Chondrocyte (in vitro differentiated cells): Measurements from ENCODE around the gene CFAP57. TPM values are rescaled to one million over a fixed set of nuclear protein-coding genes. Genes with fewer than 3 reads are reported as not detected.
A peak's percentile ranks its signal among the peaks of the same experiment; 100 is the strongest.

Experiments
- DNase-seq: peaks from one replicate; pipeline ENCODE4 v3.0.0; 2021; ENCODE audit warnings: mixed read lengths, low spot score
- H3K27ac Mint-ChIP-seq: one replicate; pipeline ENCODE4 v1.8.0; 2021; ENCODE audit warnings: mild to moderate bottlenecking, moderate library complexity, mixed read lengths; ENCODE audit not compliant: unreplicated experiment
- H3K27me3 Mint-ChIP-seq: 2 replicates; pipeline ENCODE4 v1.8.0; 2021; ENCODE audit warnings: low read depth, mixed read lengths
- H3K36me3 Mint-ChIP-seq: 2 replicates; pipeline ENCODE4 v1.8.0; 2021; ENCODE audit warnings: low read depth, mixed read lengths
- H3K4me1 Mint-ChIP-seq: 2 replicates; pipeline ENCODE4 v1.8.0; 2021; ENCODE audit warnings: low read depth, mild to moderate bottlenecking, mixed read lengths
- H3K4me3 Mint-ChIP-seq: one replicate; pipeline ENCODE4 v1.8.0; 2021; ENCODE audit warnings: mild to moderate bottlenecking, moderate library complexity, mixed read lengths; ENCODE audit not compliant: unreplicated experiment
- H3K9me3 Mint-ChIP-seq: 2 replicates; pipeline ENCODE4 v1.8.0; 2021; ENCODE audit warnings: low read depth, mixed read lengths
- total RNA-seq: library from RNA; stranded (reverse); gene quantifications from 3 replicates; pipeline ENCODE4 v1.2.1, GENCODE V29; 2021
- TF ChIP-seq, protein P1 (sequence below): fragments of 200-600 bp; sonication (generic); IDR thresholded peaks from 2 replicates; pipeline ENCODE4 v1.5.0; 2021; ENCODE audit warnings: antibody characterized with exemption, mild to moderate bottlenecking, moderate library complexity

Gene CFAP57
- total RNA-seq, 1 donor from 2014 or later = 0.15 TPM

DNA sequence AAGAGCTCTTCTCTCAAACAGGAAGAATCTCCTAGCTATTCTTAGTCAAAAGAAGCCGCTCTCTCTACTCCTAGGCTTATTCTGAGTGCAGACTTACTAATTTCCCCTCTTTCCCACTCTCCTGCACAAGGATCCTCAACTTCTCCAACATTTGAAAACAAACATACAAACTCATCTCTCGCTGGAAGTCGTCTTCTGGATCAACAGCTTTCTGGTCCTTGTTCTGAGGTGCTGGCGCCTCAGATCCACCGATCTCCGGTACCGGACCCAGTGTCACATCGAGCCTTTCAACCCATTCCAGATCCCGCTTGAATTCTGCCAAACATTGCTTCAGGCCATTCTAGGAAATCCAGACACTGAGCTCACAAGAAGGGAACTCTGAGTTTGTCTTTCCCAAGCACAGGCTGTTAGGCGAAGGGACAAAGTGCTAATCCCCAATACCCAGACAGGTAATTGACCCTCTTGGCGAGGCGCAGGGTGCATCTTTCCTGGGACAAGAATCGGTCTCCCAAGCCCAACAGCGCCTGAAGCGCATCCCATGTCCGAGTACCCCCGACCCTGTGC, 736 bp upstream of the CFAP57 start:
- DNase-seq = no peak
- no peaks in the 10 kb centered on the region for H3K9me3 Mint-ChIP-seq
- H3K4me3 Mint-ChIP-seq = peak overlapping the region; percentile 99
- H3K27ac Mint-ChIP-seq = peak overlapping the region; percentile 93
- peaks cover 23% of the 10 kb centered on the region for H3K36me3 Mint-ChIP-seq
- peaks cover under 1% of the 10 kb centered on the region for H3K27me3 Mint-ChIP-seq
- TF ChIP-seq, protein P1, sequence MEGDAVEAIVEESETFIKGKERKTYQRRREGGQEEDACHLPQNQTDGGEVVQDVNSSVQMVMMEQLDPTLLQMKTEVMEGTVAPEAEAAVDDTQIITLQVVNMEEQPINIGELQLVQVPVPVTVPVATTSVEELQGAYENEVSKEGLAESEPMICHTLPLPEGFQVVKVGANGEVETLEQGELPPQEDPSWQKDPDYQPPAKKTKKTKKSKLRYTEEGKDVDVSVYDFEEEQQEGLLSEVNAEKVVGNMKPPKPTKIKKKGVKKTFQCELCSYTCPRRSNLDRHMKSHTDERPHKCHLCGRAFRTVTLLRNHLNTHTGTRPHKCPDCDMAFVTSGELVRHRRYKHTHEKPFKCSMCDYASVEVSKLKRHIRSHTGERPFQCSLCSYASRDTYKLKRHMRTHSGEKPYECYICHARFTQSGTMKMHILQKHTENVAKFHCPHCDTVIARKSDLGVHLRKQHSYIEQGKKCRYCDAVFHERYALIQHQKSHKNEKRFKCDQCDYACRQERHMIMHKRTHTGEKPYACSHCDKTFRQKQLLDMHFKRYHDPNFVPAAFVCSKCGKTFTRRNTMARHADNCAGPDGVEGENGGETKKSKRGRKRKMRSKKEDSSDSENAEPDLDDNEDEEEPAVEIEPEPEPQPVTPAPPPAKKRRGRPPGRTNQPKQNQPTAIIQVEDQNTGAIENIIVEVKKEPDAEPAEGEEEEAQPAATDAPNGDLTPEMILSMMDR = no peak
- H3K4me1 Mint-ChIP-seq = peaks cover 20% of the 10 kb centered on the region

DNA sequence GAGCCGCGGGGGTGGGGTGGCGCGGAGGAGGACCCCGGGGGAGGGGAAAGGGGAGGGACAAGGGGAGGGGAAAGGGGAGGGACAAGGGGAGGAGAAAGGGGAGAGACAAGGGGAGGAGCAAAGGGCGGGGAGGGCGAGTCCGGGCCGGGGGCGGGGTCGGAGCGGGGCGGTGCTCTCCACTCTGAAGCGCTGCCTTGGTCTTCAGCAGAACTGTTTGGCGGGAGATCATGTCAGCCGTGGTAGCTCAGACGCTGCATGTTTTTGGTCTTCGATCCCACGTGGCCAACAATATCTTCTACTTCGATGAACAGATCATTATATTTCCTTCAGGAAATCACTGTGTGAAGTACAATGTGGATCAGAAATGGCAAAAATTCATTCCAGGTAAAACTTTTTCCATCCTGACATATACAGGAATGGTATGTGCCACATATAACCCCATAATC, 420 bp downstream of the CFAP57 start:
- no peaks in the 10 kb centered on the region for H3K9me3 Mint-ChIP-seq
- no peak for DNase-seq
- peak overlapping the region; percentile 93 for H3K27ac Mint-ChIP-seq

DNA sequence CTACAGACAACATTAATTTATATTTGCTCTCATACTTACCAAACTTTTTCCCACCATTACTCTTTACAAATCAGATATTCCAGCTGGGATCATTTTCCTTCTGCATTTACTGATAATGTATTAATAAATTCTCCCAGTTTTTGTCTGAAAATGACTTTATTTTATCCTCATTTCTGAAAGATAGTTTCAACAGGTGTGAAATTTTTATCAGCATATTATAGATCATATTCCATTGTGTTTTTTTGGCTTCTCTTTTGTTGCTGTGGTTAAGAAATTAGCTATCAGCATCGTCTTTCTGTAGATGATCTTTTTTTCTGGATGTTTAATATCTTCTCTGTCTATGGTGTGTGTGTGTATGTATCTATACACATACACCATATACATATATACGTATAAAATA, 2.7 kb downstream of the CFAP57 start:
- Mint-ChIP-seq H3K27ac (no peak overlapping the region), H3K27me3 (peaks cover 12% of the 10 kb centered on the region), H3K4me1 (peaks cover 20% of the 10 kb centered on the region), H3K36me3 (peaks cover 4% of the 10 kb centered on the region), H3K4me3 (no peak overlapping the region), H3K9me3 (no peaks in the 10 kb centered on the region)
- DNase-seq = no peak
- TF ChIP-seq, protein P1 = no peak

More for the DNA sequence above, 420 bp downstream of the CFAP57 start:
- TF ChIP-seq, protein P1 = peak; percentile 7
- Mint-ChIP-seq H3K36me3 (peaks cover 18% of the 10 kb centered on the region), H3K4me1 (peaks cover 20% of the 10 kb centered on the region), H3K27me3 (peaks cover 12% of the 10 kb centered on the region), H3K4me3 (peak overlapping the region; percentile 99)

DNA sequence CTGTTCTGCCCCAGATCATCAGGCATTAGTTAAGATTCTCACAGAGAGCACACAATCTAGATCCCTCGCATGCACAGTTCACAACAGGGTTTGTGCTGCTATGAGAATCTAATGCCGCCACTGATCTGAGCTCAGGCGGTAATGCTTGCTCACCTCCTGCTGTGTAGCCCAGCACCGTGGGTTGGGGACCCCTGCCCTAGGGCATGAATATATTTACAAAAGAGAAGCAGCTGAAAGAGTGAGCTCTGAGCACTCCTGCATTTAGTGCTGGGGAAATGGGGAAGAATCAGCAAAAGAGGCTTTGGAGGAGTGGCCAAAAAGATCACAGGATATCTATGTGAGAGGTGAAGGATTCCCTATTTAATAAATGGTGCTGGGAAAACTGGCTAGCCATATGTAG, 5.6 kb downstream of the CFAP57 start:
- no peak for DNase-seq
- Mint-ChIP-seq H3K36me3 (peaks cover 4% of the 10 kb centered on the region), H3K9me3 (no peaks in the 10 kb centered on the region), H3K4me3 (no peak overlapping the region), H3K27ac (no peak overlapping the region), H3K27me3 (peaks cover 12% of the 10 kb centered on the region), H3K4me1 (peaks cover 1% of the 10 kb centered on the region)
- TF ChIP-seq, protein P1 = no peak

DNA sequence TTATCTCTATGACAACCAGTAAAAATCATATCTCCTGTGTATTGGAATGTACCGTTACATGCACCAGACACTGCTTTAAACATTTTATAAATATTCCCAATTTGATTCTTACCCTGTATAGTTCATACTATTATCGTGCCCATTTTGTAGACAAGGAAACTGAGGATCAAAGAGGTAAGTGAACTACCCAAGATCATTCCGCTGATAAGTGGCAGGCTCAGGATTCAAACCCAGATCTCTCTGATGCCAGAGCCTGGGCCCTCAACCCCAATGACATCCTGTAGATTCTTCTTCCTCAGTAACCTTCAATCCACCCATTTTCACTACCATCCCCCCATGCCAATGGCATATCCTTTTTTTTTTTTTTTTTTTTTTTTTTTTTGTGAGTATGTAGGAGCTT, 12.3 kb downstream of the CFAP57 start:
- TF ChIP-seq, protein P1 = no peak
- peaks cover 7% of the 10 kb centered on the region for H3K9me3 Mint-ChIP-seq
- no peaks in the 10 kb centered on the region for H3K27me3 Mint-ChIP-seq
- no peaks in the 10 kb centered on the region for H3K4me1 Mint-ChIP-seq
- no peaks in the 10 kb centered on the region for H3K36me3 Mint-ChIP-seq
- H3K27ac Mint-ChIP-seq = no peak overlapping the region
- DNase-seq = no peak
- no peak overlapping the region for H3K4me3 Mint-ChIP-seq
